Measurements from ENCODE around the gene FAM174A. TPM values are rescaled to one million over a fixed set of nuclear protein-coding genes. Genes with fewer than 3 reads are reported as not detected.
"Not testable (repeated sequence)": the region's sequence is repeated elsewhere in the genome, so short reads cannot be mapped to it uniquely, and the experiment has no call there.

The FAM174A gene
- total and polyA plus RNA-seq, 5 donors = 17.1 to 25.2 (median 18.8) TPM

DNA sequence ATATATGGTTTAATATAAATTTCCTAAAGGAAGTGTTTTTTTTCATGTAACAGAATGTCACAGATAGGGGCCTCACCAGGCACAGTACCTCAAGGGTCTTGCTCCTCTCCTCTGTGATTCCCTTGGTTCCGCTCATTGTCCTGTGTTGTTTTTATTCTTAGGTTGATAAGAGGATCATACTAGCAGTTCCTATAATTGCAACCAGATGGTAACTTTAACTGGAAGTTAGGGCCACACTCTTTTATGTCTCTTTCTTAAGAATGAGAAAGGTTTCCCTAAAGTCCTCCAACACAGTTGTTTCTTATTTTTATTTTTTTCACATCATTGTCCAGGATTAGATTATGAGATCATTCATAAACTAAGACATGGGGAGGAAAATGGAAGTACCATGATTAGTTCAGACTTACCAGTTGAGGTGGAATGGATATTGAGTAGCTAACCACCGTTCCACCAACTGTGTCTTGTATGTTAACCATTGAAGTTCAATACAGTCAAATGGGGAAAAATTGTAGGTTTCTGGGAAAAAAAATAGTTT is 41.1 kb downstream of the FAM174A start:
- ATAC-seq (no peak), DNase-seq (no peak)
- intact Hi-C loops (cut with DNase I) = no loop called here
- Histone ChIP-seq H3K4me1 (ENCODE audit: control insufficient read depth, insufficient read depth, low read length) (no peaks in the 10 kb centered on the region), H3K27me3 (ENCODE audit: control insufficient read depth, insufficient read depth) (no peaks in the 10 kb centered on the region), H3K9me3 (ENCODE audit: control insufficient read depth, low read length) (no peaks in the 10 kb centered on the region), H3K4me3 (ENCODE audit: low read length) (no peak overlapping the region), H3K27ac (ENCODE audit: low read length) (no peak overlapping the region)
- 64% methylated on average over 2 of the region's 2 CpGs for WGBS

GRCh38 chr5:100577506-100577905 is 42.3 kb downstream of the FAM174A start:
- ATAC-seq = no peak
- no peaks in the 10 kb centered on the region for H3K9me3 ChIP-seq (ENCODE audit: control insufficient read depth, low read length)
- no peaks in the 10 kb centered on the region for H3K27me3 ChIP-seq (ENCODE audit: control insufficient read depth, insufficient read depth)
- 79% methylated on average over 1 of the region's 1 CpG for WGBS
- no peaks in the 10 kb centered on the region for H3K4me1 ChIP-seq (ENCODE audit: control insufficient read depth, insufficient read depth, low read length)
- DNase-seq = no peak
- intact Hi-C loops (cut with DNase I) = no loop called here
- H3K4me3 ChIP-seq (ENCODE audit: low read length) = no peak overlapping the region
- H3K27ac ChIP-seq (ENCODE audit: low read length) = no peak overlapping the region

DNA sequence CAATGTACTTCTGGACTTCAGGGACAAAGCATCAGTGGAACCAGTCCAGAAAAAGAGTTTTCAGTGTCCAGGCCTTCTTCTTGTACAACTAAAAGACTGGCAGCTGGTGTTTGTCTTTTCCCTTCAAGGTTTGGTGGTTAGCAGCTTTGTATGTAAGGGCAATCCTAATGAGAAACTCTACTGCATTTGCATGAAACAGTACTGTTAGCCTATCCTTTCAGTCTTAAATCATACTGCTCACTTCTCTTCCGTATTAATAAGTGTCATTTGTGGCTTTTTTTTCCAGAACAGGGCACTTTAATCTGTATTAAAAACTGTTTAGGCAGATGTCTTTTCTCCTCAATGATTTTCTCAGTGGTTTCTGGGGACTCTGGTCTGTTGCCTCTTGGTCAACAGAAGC is 48.9 kb downstream of the FAM174A start:
- WGBS = 55% methylated on average over 1 of the region's 1 CpG
- no peaks in the 10 kb centered on the region for H3K4me1 ChIP-seq (ENCODE audit: control insufficient read depth, insufficient read depth, low read length)
- no peak for ATAC-seq

DNA sequence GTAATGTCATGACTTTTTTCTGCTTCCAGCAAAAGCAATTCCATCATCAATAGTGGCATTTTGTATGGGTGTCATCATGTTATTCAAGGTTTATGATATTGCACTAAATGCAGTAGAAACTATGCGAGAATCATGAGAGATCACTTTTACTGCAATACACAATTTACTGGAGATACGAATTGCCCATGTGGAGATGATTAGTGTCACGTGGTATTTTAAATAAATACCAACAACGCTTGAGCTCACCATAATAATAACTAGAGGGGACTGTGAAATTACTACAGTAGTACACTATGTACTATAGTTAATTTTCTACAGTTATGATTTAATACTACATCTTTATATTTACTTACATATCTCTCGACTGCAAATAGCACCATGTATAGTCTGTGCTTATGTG is 49.7 kb downstream of the FAM174A start:
- Histone ChIP-seq H3K4me1 (ENCODE audit: control insufficient read depth, insufficient read depth, low read length) (no peaks in the 10 kb centered on the region), H3K9me3 (ENCODE audit: control insufficient read depth, low read length) (no peaks in the 10 kb centered on the region), H3K27me3 (ENCODE audit: control insufficient read depth, insufficient read depth) (no peaks in the 10 kb centered on the region), H3K4me3 (ENCODE audit: low read length) (no peak overlapping the region), H3K27ac (ENCODE audit: low read length) (no peak overlapping the region)
- intact Hi-C loops (cut with DNase I) = no loop called here
- DNase-seq (no peak), ATAC-seq (no peak)
- 95% methylated on average over 5 of the region's 5 CpGs for WGBS

More for the DNA sequence above, 48.9 kb downstream of the FAM174A start:
- no peak for DNase-seq
- Histone ChIP-seq H3K9me3 (ENCODE audit: control insufficient read depth, low read length) (no peaks in the 10 kb centered on the region), H3K4me3 (ENCODE audit: low read length) (no peak overlapping the region), H3K27ac (ENCODE audit: low read length) (no peak overlapping the region), H3K27me3 (ENCODE audit: control insufficient read depth, insufficient read depth) (no peaks in the 10 kb centered on the region)
- intact Hi-C loops (cut with DNase I) = no loop called here

DNA sequence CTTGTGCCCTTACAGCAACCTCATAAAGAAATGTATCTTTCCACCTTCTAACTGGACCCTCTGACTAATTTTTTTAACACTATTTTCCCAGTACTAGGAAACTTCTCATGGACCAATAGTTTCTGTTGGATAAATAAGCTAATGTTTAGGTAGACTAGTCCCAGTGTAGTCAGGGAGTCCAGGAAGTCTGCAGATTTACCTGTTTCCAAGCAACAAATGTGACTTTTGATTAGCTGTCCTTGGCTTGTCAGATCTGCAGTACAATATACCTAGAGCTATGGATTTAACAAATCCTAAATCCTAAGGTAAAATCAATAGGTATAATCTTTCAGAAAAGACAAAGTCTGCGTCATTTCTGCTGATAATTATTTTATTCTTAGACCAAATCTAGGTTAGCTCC is 55.7 kb downstream of the FAM174A start:
- intact Hi-C loops (cut with DNase I) = no loop called here
- DNase-seq = no peak
- no peak for ATAC-seq
- Histone ChIP-seq H3K27ac (ENCODE audit: low read length) (no peak overlapping the region), H3K27me3 (ENCODE audit: control insufficient read depth, insufficient read depth) (no peaks in the 10 kb centered on the region), H3K4me3 (ENCODE audit: low read length) (no peak overlapping the region), H3K4me1 (ENCODE audit: control insufficient read depth, insufficient read depth, low read length) (no peaks in the 10 kb centered on the region), H3K9me3 (ENCODE audit: control insufficient read depth, low read length) (no peaks in the 10 kb centered on the region)
- 98% methylated on average over 1 of the region's 1 CpG for WGBS

DNA sequence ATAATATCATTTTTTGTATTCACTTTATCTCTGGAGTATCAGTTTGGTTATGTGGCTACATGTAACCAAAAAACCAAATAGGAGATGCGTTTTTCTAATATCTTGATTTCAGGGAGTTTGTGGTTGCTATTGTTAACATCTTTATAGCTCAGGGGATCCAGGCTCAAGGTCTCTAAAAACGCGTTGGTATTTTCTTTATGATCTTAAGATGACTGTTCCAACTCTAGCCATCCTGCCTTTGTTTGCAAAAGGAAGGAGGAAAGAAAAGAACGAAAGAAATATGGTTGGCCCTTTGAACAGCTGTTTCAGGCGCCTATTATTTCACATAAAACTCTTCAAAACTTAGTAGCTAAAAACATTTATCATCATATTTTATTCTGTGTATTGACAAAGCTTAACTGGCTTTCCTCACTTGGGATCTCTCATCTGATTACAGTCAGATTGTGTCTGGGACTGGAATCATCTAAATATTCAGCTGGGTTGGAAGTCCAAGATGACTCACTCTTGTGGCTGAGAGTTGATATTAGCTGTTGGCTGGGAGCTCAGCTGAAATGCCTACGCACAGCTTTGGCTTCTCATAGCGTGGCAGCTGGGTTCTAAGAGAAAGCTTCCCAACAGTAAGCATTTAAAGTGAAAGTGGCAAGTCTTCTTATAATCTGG is 60.1 kb downstream of the FAM174A start:
- Histone ChIP-seq H3K4me3 (ENCODE audit: low read length) (peak overlapping the region; percentile 25), H3K4me1 (ENCODE audit: control insufficient read depth, insufficient read depth, low read length) (no peaks in the 10 kb centered on the region), H3K27ac (ENCODE audit: low read length) (no peak overlapping the region), H3K27me3 (ENCODE audit: control insufficient read depth, insufficient read depth) (no peaks in the 10 kb centered on the region), H3K9me3 (ENCODE audit: control insufficient read depth, low read length) (no peaks in the 10 kb centered on the region)
- ATAC-seq = peak; percentile 81 to 91
- intact Hi-C loops (cut with DNase I) = no loop called here
- DNase-seq = peak; percentile 58 to 70 (median 63)
- WGBS = 52% methylated on average over 7 of the region's 7 CpGs

DNA sequence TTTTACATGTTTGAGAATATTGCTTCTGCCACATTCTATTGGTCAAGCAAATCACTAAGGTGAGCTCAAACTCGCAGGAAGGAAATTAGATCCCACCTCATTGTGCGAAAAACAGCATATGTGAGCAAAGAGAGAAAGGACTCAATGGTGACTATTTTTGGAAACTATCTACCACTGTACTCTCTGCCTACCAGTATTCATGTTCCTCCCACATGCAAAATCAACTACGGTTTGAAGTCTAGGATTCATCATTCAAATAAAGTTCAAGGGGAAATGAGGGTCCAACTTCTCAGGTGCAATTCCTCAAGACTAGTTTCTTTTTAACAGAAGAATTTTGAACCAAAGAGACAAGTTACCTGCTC is 60.6 kb downstream of the FAM174A start:
- Histone ChIP-seq H3K4me1 (ENCODE audit: control insufficient read depth, insufficient read depth, low read length) (no peaks in the 10 kb centered on the region), H3K27ac (ENCODE audit: low read length) (no peak overlapping the region), H3K4me3 (ENCODE audit: low read length) (peak overlapping the region; percentile 25), H3K27me3 (ENCODE audit: control insufficient read depth, insufficient read depth) (no peaks in the 10 kb centered on the region), H3K9me3 (ENCODE audit: control insufficient read depth, low read length) (no peaks in the 10 kb centered on the region)
- WGBS = 72% methylated on average over 3 of the region's 3 CpGs
- intact Hi-C loops (cut with DNase I) = no loop called here
- ATAC-seq (no peak), DNase-seq (no peak)

GRCh38 chr5:100598446-100598845 is 63.3 kb downstream of the FAM174A start:
- Histone ChIP-seq H3K4me1 (ENCODE audit: control insufficient read depth, insufficient read depth, low read length) (no peaks in the 10 kb centered on the region), H3K9me3 (ENCODE audit: control insufficient read depth, low read length) (no peaks in the 10 kb centered on the region), H3K4me3 (ENCODE audit: low read length) (no peak overlapping the region), H3K27ac (ENCODE audit: low read length) (no peak overlapping the region), H3K27me3 (ENCODE audit: control insufficient read depth, insufficient read depth) (no peaks in the 10 kb centered on the region)
- intact Hi-C loops (cut with DNase I) = no loop called here
- DNase-seq (no peak), ATAC-seq (no peak)
- 78% methylated on average over 1 of the region's 1 CpG for WGBS

DNA sequence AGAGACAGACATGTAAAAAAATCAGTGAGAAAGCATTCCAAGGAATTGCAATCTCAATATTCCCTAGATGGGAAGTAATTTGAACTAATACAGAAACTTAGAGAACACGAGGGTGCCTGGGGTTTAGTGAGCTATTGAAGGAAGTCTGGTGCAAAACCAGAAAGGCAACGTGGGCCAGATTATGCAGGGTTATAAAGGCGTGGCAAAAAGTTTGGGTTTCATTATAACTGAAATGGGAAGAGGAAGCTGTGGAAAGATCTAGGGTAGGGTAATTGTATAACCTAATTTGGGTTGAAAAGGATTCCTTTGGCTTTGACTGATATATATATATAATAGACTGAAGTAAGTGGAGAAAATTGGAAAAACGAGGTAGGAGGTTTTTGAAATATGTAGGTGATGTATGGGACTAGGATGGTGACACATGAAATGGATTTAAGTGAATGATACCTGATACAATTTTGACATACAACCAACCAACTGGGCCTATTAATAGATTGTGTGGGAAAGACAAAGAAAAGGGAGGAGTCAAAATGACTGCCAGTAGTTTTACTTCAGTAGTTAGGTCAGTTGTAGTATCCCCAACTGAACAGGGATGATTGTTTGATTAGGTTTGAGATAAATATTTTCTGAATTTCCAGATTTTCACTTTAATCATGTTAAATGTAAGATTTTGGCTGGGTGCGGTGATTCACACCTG is 65.3 kb downstream of the FAM174A start:
- intact Hi-C loops (cut with DNase I) = no loop called here
- no peak for ATAC-seq
- no peaks in the 10 kb centered on the region for H3K27me3 ChIP-seq (ENCODE audit: control insufficient read depth, insufficient read depth)
- no peaks in the 10 kb centered on the region for H3K9me3 ChIP-seq (ENCODE audit: control insufficient read depth, low read length)
- no peak for DNase-seq
- 65% methylated on average over 5 of the region's 5 CpGs for WGBS
- no peak overlapping the region for H3K4me3 ChIP-seq (ENCODE audit: low read length)
- no peaks in the 10 kb centered on the region for H3K4me1 ChIP-seq (ENCODE audit: control insufficient read depth, insufficient read depth, low read length)
- no peak overlapping the region for H3K27ac ChIP-seq (ENCODE audit: low read length)

GRCh38 chr5:100603141-100603540 is 68.0 kb downstream of the FAM174A start:
- H3K27me3 ChIP-seq (ENCODE audit: control insufficient read depth, insufficient read depth) = no peaks in the 10 kb centered on the region
- no peaks in the 10 kb centered on the region for H3K9me3 ChIP-seq (ENCODE audit: control insufficient read depth, low read length)
- DNase-seq = no peak
- no peak for ATAC-seq
- intact Hi-C loops (cut with DNase I) = no loop called here
- H3K27ac ChIP-seq (ENCODE audit: low read length) = no peak overlapping the region
- H3K4me3 ChIP-seq (ENCODE audit: low read length) = no peak overlapping the region
- WGBS = 65% methylated on average over 2 of the region's 2 CpGs
- H3K4me1 ChIP-seq (ENCODE audit: control insufficient read depth, insufficient read depth, low read length) = no peaks in the 10 kb centered on the region

GRCh38 chr5:100604021-100604420 is 68.8 kb downstream of the FAM174A start:
- DNase-seq; H3K9me3 ChIP-seq (ENCODE audit: control insufficient read depth, low read length); H3K4me3 ChIP-seq (ENCODE audit: low read length); H3K27ac ChIP-seq (ENCODE audit: low read length); H3K4me1 ChIP-seq (ENCODE audit: control insufficient read depth, insufficient read depth, low read length); intact Hi-C loops (cut with DNase I); ATAC-seq; H3K27me3 ChIP-seq (ENCODE audit: control insufficient read depth, insufficient read depth): not testable (repeated sequence)
- 86% methylated on average over 1 of the region's 1 CpG for WGBS
